Mesothelial cell of epicardium (in vitro differentiated cells): ENCODE measurements around the gene NCMAP. TPM values are rescaled to one million over a fixed set of nuclear protein-coding genes. Genes with fewer than 3 reads are reported as not detected.
A peak's percentile ranks its signal among the peaks of the same experiment; 100 is the strongest.

Experiments
- DNase-seq, 2 experiments: peaks; one replicate each; pipeline ENCODE4 v3.0.0; 2021; ENCODE audit warnings: low spot score in 2 of 2; ENCODE audit not compliant: unreplicated experiment in 2 of 2
- H3K27ac Mint-ChIP-seq: 2 replicates; pipeline ENCODE4 v1.8.0; 2021; ENCODE audit warnings: mixed read lengths
- H3K27me3 Mint-ChIP-seq: 2 replicates; pipeline ENCODE4 v1.8.0; 2021; ENCODE audit warnings: low read depth, mixed read lengths
- H3K36me3 Mint-ChIP-seq: 2 replicates; pipeline ENCODE4 v1.8.0; 2021; ENCODE audit warnings: mixed read lengths
- H3K4me1 Mint-ChIP-seq: 2 replicates; pipeline ENCODE4 v1.8.0; 2021; ENCODE audit warnings: mixed read lengths
- H3K4me3 Mint-ChIP-seq: 2 replicates; pipeline ENCODE4 v1.8.0; 2021; ENCODE audit warnings: mild to moderate bottlenecking, moderate library complexity, mixed read lengths
- H3K9me3 Mint-ChIP-seq: 2 replicates; pipeline ENCODE4 v1.8.0; 2021; ENCODE audit warnings: mixed read lengths
- CTCF ChIP-seq: fragments of 200-600 bp; sonication (generic); IDR thresholded peaks from one replicate; pipeline ENCODE4 v1.5.0; 2021; ENCODE audit warnings: antibody characterized with exemption; ENCODE audit not compliant: unreplicated experiment
- total RNA-seq: library from RNA; stranded (reverse); gene quantifications from 3 replicates; pipeline ENCODE4 v1.2.1, GENCODE V29; 2021

Gene NCMAP
- total RNA-seq, 1 donor from 2014 or later, result 0.31 TPM

- Mint-ChIP-seq H3K4me1 (no peaks in the 10 kb centered on the region), H3K27me3 (no peaks in the 10 kb centered on the region), H3K9me3 (peaks cover 10% of the 10 kb centered on the region), H3K36me3 (no peaks in the 10 kb centered on the region), H3K4me3 (no peak overlapping the region), H3K27ac (no peak overlapping the region)
- no peak for TF ChIP-seq CTCF
- no peak for DNase-seq
Measured at GRCh38 chr1:24578846-24579245, 23.0 kb downstream of the NCMAP start.

GRCh38 chr1:24580756-24581155, 24.9 kb downstream of the NCMAP start:
- Mint-ChIP-seq H3K27me3 (peaks cover 9% of the 10 kb centered on the region), H3K9me3 (peaks cover 10% of the 10 kb centered on the region), H3K4me1 (no peaks in the 10 kb centered on the region), H3K27ac (no peak overlapping the region), H3K4me3 (no peak overlapping the region), H3K36me3 (no peaks in the 10 kb centered on the region)
- TF ChIP-seq CTCF, result no peak
- no peak for DNase-seq

- H3K27ac Mint-ChIP-seq, result no peak overlapping the region
- peaks cover 12% of the 10 kb centered on the region for H3K27me3 Mint-ChIP-seq
- H3K4me3 Mint-ChIP-seq, result no peak overlapping the region
- DNase-seq, result no peak
- H3K4me1 Mint-ChIP-seq, result no peaks in the 10 kb centered on the region
- no peaks in the 10 kb centered on the region for H3K36me3 Mint-ChIP-seq
- TF ChIP-seq CTCF, result no peak
- H3K9me3 Mint-ChIP-seq, result peaks cover 7% of the 10 kb centered on the region
Measured at GRCh38 chr1:24584171-24584647, 28.3 kb downstream of the NCMAP start.

- TF ChIP-seq CTCF, result no peak
- Mint-ChIP-seq H3K4me1 (no peaks in the 10 kb centered on the region), H3K4me3 (no peak overlapping the region), H3K27ac (no peak overlapping the region), H3K27me3 (peaks cover 12% of the 10 kb centered on the region), H3K9me3 (peaks cover 5% of the 10 kb centered on the region), H3K36me3 (no peaks in the 10 kb centered on the region)
- no peak for DNase-seq
Measured at GRCh38 chr1:24586119-24586518, 30.2 kb downstream of the NCMAP start.

- H3K36me3 Mint-ChIP-seq, result no peaks in the 10 kb centered on the region
- TF ChIP-seq CTCF, result peak; percentile 73
- H3K27ac Mint-ChIP-seq, result no peak overlapping the region
- H3K4me3 Mint-ChIP-seq, result no peak overlapping the region
- peaks cover 4% of the 10 kb centered on the region for H3K9me3 Mint-ChIP-seq
- DNase-seq, result no peak
- H3K27me3 Mint-ChIP-seq, result peaks cover 12% of the 10 kb centered on the region
- no peaks in the 10 kb centered on the region for H3K4me1 Mint-ChIP-seq
Measured at GRCh38 chr1:24586970-24587820, 31.3 kb downstream of the NCMAP start.
